UCSD-AML1 (cell line): Measurements from ENCODE around the gene KIRREL3.

ENCODE experiments used
- DNase-seq: peaks from one replicate; lab custom pipeline; 2025; ENCODE audit not compliant: unreplicated experiment; lab: John Stamatoyannopoulos, UW

KIRREL3 gene

DNA sequence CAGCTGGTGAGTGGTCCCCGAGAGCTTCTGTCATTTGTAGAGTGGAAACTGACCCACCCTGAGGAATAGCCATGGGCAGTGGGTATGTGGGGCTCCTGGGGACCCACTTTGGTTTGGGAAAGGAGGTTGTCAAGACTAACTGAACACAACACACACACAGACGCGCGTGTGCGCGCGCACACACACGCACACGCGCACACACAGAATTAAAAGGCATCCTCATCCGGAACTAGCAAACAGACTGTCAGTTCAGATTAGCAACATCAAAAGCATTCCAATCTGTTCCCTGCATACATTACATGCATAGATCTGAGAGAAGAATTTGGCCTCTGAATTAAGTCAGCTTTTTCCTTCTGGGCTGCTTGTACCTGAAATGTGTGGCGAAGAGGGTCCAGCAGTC lies 360.4 kb downstream of the KIRREL3 start:
- DNase-seq: no peak

- DNase-seq: no peak
These were observed 360.9 kb downstream of the KIRREL3 start for GRCh38 chr11:126639692-126640091.

DNA sequence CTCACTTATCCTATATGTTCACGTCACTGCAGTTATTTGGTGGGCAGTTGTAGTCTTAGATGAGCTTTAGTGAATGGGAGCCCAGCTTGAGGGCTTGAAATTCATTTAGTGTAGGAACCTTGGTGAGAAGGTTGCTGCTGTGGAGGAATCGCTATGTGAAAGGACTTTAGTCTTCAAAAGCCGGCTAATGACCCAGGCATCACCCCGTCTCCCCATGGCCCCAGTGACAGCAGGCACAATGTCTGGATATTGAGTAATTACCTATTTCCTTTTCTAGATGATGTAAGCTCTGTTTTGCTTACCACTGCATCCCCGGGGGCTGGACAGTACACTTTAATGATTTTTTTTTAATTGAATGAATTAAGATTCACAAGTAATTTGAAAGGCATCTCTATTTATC lies 361.9 kb downstream of the KIRREL3 start:
- DNase-seq: no peak

GRCh38 chr11:126637795-126638175 lies 362.8 kb downstream of the KIRREL3 start:
- DNase-seq: no peak

DNA sequence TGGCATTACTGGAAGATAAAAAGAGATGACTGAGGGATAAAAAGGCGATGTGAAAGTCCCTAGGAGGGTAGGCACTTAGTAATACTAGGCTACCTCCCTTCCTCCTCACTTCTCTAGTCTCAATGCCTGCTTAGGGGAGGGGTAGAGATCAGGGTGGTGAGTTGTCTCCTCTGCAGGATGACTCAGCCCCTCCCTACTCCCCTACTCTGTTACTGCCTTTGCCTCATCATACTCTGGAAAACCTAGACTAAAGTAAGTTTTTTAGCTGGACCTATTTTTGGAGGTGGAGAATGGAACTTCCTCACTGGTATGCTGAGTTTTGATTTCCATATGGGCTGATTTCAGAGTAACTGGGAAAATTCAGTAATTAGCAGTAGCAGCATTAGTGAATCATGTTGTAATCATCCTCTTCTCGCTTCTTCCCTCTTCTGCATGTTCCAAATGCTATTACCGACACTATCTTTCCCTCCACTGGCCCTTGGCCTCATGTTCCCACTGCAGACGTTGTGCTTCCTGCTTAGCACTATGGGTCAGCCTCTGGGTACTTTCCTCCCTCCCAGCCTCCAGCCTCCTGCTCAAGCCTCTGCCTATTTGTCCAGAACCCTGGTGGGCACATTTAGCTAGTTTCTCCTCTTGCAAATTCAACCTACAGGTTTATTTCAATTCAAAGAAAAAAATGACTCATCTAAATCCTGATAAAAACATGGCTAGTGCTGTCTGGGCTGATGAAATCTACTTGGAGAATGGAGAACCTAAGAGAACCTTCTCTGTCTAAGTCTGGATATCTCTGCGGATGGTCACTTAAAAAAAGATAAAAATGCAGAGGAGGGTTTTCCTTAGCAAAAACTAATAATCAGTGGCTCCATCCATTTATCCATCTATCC lies 363.4 kb downstream of the KIRREL3 start:
- no peak for DNase-seq

- DNase-seq: no peak
These were observed 365.1 kb downstream of the KIRREL3 start for GRCh38 chr11:126635511-126635910.

DNA sequence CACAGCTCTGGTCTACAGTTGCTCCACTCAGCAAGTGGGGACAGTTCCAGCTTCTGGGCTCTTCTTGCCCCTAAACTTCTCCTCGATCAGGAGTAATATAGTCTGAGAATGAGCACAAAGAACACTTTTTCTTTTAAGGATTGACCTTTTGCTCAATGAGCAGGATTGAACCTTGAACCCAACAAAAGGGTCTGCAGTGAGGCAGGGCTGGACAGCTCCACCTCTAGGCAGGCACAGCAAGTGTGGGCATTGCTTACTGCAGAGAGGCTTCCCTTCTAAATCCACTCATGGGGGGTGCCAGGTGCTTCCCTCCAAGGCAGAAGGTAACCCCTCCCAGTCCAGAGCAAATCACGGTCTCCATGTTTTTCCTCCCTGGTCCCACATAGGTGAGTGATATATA lies 365.6 kb downstream of the KIRREL3 start:
- DNase-seq: no peak

- DNase-seq: no peak
These were observed 367.2 kb downstream of the KIRREL3 start for GRCh38 chr11:126633330-126633729.

DNA sequence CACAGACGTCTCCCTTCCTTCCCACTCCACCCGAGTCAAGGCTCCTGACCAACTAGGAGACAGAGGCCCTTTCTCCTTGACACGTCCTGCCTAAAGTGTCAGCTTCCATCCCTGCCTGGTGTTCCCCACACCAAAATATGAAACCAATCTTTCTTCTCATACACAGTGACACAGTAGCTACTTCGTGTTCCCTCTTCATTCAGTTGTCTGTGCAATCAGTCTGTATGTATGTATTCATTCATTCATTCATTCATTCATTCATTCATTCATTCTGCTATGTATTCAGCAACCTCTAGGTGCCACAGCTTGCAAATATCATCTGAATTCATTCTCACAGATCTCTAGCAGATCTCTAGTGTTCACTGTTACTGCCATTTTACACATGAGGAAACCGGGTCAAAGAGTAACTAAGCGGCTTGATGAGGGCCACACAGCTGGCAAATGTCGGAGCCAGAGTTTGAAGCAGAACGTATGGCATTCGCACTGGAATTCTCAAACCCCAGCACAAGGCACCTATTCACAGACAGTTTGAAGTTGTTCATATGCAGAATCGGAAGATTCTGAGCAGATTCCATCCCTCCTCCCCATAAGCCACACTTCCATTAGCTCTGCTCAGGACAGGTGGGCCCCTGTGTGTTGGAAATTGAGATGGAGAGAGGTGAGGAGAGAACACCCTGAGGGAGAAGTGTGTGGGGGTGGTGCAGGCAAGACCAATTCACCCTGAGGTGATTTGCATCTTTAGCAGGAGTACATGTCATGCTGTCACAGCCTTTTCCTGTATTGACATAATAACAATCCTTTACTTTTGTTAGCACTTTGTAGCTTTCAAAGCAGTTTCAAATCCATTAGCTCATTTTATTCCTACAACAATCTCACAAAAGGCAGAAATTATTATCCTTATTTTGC lies 369.4 kb downstream of the KIRREL3 start:
- no peak for DNase-seq

GRCh38 chr11:126630488-126630887 lies 370.1 kb downstream of the KIRREL3 start:
- no peak for DNase-seq

GRCh38 chr11:126628790-126629621 lies 371.6 kb downstream of the KIRREL3 start:
- no peak for DNase-seq

DNA sequence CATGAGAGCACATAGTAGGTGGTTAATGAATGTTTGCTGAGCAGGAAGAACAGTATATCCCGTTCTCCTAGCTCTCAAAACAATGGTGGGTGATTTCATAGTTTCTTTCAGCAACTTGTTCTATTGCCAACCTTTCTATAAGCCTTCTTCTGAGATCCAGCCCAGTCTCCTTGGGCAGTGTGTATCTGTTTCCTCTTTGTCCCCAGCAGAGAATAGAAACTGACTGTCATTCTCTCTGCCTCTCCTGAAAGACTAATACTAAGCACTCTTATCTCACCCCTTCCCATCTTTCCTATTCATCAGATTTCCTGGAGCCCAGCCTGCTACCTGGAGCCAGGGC lies 372.1 kb downstream of the KIRREL3 start:
- DNase-seq: no peak

GRCh38 chr11:126627421-126627820 lies 373.1 kb downstream of the KIRREL3 start:
- DNase-seq: no peak

DNA sequence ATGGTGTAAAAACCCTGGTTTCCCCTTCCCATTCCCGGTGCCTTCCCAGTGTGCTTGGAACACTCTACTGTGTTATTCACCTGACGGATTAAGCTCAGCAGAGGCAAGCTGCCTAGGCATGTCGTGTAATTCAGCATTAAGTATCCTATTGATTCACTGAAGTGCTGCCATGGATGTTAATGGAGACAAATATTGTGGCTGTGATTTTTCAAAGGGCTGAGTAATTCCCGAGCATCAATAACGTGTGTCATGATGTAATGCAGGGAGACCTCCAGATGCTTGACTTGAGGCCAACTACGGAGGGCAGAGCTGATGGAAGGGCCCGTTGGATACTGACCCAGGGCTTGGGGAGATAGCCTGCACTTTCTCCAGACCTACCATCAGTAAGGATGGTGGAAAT lies 376.1 kb downstream of the KIRREL3 start:
- DNase-seq: no peak

DNA sequence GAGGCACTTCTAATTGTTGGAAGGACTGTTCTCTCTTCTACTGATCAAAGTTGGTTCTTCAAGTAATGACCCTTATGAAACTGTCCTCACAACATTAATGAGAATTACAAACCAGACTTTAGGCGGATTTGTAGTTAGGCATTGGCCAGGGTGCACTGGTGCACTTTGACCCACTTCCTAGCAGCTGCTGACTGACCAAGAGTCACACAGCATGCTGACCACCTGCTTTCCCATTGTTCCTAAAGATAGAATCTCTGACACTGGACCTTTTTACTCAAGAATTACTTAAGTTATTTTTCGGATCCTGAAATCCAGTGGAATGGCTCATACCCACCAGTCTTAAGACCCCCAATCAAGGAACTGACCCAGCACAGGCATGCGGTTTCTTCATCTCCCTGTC lies 381.1 kb downstream of the KIRREL3 start:
- no peak for DNase-seq

DNA sequence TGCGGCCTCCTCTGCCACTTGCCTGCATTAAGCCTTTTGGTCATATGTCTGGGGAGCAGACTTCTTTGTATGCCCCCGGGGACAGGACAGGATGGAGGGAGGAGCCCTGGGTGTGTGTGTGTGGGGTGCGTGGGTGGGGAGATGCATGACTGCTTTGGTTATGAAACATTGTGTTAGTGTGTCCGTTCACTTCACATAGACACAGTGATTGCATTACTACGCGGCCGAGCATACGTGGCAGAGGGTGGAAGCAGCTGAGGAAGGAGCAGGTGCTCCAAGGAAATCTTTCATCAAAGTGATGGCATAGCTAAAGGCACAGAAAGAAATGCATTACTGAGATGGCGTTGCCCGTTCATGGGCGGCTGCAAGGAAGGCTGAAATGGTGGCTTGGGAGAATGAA lies 384.7 kb downstream of the KIRREL3 start:
- DNase-seq: no peak

DNA sequence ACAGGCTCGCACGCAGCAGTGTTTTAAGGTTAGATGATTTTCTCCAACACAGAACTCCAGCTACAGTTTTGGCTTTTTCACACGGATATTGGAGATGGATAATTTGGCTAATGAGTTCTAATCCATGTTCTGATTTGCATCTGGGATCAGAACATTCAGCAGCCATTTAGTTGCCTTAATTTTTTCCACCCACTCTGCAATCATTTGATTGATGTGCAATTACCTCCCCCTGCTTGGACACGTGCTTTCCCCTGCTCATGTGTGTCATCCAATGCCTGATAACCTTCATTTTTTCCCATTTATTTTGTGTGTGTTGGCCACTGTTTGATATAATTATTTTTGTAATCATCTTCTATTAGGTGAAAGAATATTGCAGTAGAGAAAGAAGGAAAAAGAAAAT lies 387.3 kb downstream of the KIRREL3 start:
- no peak for DNase-seq

- DNase-seq: no peak
These were observed 387.9 kb downstream of the KIRREL3 start for GRCh38 chr11:126612671-126613070.

DNA sequence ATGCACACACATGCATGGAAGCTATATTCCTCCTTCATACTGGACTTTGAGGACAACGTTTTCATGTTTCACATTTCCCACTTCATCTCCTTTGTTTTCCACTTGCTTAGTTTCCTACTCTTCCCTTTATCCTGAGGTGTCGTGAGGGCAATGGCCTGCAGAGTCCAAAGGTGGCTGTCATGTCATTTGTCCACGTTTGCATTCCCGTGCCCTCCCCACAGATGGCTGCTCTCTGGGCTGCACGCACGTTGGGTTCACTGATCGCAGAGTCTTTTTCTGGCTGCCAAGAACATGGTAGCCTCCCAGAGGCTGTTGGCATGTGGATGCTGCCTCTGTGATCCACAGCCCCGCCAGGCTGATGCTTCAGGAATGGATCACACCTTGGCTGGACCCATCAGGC lies 389.1 kb downstream of the KIRREL3 start:
- DNase-seq: no peak

GRCh38 chr11:126608658-126609057 lies 391.9 kb downstream of the KIRREL3 start:
- DNase-seq: no peak

DNA sequence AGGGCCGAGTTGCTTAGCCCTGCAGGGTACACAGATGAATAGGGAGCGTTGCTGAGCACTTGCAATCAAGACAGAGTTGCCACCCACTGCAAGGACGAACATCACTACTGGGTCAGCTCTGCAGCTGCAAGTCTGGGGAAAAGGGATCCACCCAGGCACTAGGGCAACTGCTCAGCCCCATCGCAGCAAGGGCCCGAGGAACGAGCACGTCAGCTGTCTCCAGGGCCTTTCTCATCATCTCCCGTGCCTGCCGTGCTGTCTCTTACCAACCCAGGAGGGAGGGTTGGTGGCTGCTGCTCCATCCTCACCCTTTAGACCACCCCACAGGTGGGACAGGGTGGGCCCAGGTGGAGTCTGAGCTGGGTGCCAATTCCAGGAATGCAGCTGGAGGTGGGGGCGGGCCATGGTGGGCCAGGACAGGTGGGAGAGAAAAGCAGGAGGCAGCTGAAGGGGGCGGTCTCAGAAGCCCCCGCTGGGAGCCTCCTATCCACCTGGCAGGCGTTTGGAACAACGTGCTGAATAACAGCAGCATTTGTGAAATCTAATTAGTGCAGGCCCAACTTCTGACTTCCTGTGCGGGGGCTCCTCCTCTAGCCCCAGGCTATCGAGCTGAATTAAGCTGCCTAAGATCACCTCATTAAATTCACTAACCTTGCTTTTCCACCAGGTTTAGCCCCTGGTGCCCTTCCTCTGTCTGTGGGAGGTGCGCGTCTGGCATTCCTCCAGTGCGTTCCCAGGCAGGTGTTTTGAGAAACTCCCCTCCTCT lies 392.6 kb downstream of the KIRREL3 start:
- DNase-seq: no peak
